ENCODE measurements around the gene ARID5B. TPM values are rescaled to one million over a fixed set of nuclear protein-coding genes. Genes with fewer than 3 reads are reported as not detected.

Gene ARID5B
- total RNA-seq, 4 donors from 2014 or later, result 47.2 to 127 (median 62.8) TPM

- no peak overlapping the region for H3K4me3 ChIP-seq (ENCODE audit: low read depth, poor library complexity, severe bottlenecking)
- WGBS, 2 donors, result 93 to 94% methylated on average over 4 of the region's 4 CpGs
- no peak for DNase-seq (ENCODE audit: low spot score in 2 of 2)
- TF ChIP-seq, protein P1, sequence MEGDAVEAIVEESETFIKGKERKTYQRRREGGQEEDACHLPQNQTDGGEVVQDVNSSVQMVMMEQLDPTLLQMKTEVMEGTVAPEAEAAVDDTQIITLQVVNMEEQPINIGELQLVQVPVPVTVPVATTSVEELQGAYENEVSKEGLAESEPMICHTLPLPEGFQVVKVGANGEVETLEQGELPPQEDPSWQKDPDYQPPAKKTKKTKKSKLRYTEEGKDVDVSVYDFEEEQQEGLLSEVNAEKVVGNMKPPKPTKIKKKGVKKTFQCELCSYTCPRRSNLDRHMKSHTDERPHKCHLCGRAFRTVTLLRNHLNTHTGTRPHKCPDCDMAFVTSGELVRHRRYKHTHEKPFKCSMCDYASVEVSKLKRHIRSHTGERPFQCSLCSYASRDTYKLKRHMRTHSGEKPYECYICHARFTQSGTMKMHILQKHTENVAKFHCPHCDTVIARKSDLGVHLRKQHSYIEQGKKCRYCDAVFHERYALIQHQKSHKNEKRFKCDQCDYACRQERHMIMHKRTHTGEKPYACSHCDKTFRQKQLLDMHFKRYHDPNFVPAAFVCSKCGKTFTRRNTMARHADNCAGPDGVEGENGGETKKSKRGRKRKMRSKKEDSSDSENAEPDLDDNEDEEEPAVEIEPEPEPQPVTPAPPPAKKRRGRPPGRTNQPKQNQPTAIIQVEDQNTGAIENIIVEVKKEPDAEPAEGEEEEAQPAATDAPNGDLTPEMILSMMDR (IDR thresholded peaks at IDR 0.05), result no peak
- TF ChIP-seq POLR2A (IDR thresholded peaks at IDR 0.05), result no peak
- intact Hi-C loops (cut with DNase I; ENCODE audit: low total_unique reads), result no loop called here
These were observed 61.5 kb downstream of the ARID5B start for GRCh38 chr10:61962971-61963370.

DNA sequence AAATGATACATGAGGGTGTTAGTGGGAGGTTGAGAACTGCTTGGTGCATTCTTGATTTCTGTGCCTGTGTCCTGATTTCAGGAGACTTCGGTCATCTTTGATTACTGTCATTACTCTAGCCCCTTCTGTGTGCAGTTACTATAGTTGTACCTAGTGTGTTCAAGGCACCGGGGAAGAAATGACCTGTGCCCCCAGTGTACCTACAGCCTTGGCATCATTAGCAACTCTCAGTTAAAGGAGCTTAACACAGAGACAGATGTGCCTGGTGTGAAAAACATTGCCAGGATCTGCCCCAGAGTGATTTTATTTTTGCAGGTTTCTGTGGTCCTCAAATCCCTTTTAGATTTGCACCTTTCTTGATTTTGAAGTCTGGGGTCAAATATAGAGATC, 62.2 kb downstream of the ARID5B start:
- H3K4me3 ChIP-seq (ENCODE audit: low read depth, poor library complexity, severe bottlenecking), result no peak overlapping the region
- no peak for TF ChIP-seq POLR2A (IDR thresholded peaks at IDR 0.05)
- TF ChIP-seq, protein P1 (IDR thresholded peaks at IDR 0.05), result no peak
- DNase-seq (ENCODE audit: low spot score in 2 of 2), result no peak
- 90 to 92% methylated on average over 2 of the region's 2 CpGs for WGBS, 2 donors
- intact Hi-C loops (cut with DNase I; ENCODE audit: low total_unique reads), result no loop called here

- 54 to 69% methylated on average over 3 of the region's 3 CpGs for WGBS, 2 donors
- TF ChIP-seq, protein P1 (IDR thresholded peaks at IDR 0.05), result no peak
- TF ChIP-seq POLR2A (IDR thresholded peaks at IDR 0.05), result no peak
- intact Hi-C loops (cut with DNase I; ENCODE audit: low total_unique reads), result no loop called here
- no peak overlapping the region for H3K4me3 ChIP-seq (ENCODE audit: low read depth, poor library complexity, severe bottlenecking)
- no peak for DNase-seq (ENCODE audit: low spot score in 2 of 2)
These were observed 62.7 kb downstream of the ARID5B start for GRCh38 chr10:61964059-61964709.

DNA sequence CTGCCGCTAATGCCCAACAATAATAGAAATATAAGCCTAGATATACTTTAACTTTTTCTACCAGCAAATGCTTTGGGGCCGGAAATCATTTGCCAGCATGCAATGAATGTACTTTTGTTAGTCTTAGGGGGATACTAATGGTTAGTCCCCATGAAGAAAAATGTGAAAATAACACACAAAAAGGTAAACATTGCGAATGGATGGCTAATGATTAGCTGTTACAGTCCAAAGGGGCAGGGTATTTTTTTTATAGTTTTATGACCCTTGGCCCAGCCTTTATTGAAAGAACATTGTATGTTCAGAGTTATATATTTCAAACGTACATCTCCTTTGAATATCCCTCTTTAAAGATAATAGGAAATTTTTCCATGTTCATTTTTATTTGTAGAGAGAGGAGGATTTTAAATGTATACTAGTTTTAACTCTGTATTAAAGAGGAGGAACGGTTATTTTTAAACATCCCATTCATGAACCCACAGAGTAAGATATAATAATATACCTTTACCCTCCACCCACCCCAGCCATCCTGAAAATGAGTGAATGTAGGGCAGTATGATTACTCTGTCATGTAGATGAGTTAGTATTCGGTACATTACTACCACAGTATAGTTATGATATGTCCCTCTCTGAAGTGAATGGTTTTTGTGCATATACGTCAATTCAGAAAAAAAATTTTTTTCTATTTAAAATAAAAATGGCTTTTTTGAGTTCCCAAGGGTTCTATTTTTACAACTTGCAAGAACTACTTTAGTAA, 63.6 kb downstream of the ARID5B start:
- WGBS, 2 donors, result 88 to 92% methylated on average over 7 of the region's 7 CpGs
- H3K4me3 ChIP-seq (ENCODE audit: low read depth, poor library complexity, severe bottlenecking), result no peak overlapping the region
- TF ChIP-seq, protein P1 (IDR thresholded peaks at IDR 0.05), result no peak
- no peak for TF ChIP-seq POLR2A (IDR thresholded peaks at IDR 0.05)
- intact Hi-C loops (cut with DNase I; ENCODE audit: low total_unique reads), result no loop called here
- no peak for DNase-seq (ENCODE audit: low spot score in 2 of 2)

DNA sequence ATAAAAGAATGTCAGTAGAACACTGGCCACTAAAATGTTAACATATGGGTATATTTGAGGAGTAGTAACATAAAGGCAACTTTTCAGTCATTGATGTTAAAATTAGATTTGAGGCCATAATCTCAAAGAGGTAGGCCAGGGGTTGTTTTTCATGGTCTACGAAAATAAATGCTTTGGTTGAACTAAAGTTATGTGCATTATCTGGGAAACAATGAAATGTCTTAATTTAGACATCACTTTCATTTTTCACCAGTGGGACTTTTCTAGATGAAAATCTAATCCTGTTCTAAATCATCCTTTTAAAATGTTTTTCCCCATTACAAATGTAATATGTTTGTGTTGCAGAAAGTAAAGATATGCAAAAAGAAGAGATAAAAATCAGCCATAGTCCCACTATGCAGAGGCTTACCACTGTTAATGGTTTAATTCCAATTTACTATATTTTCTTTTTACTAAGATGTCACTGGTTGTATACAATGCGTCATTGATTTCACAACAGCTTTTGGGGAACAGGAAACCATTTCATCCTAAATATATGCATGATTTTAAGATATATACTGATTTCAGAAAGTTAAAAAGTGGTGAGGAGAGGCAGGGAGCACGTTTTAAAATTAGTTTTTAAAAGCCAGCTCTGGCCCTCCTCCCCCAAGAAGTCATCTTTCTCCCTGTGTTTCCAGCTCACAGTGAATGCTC, 64.3 kb downstream of the ARID5B start:
- WGBS, 2 donors, result 73 to 83% methylated on average over 3 of the region's 3 CpGs
- intact Hi-C loops (cut with DNase I; ENCODE audit: low total_unique reads), result no loop called here
- TF ChIP-seq, protein P1 (IDR thresholded peaks at IDR 0.05), result no peak
- TF ChIP-seq POLR2A (IDR thresholded peaks at IDR 0.05), result no peak

More for the DNA sequence above, 64.3 kb downstream of the ARID5B start:
- H3K4me3 ChIP-seq (ENCODE audit: low read depth, poor library complexity, severe bottlenecking), result no peak overlapping the region
- DNase-seq (ENCODE audit: low spot score in 2 of 2), result no peak
